Measurements from ENCODE around the gene ZIK1.

ZIK1 gene

GRCh38 chr19:57606931-57607330, 23.0 kb downstream of the ZIK1 start:
- H3K4me3 ChIP-seq (ENCODE audit: low read depth, low read length): no peak overlapping the region

GRCh38 chr19:57611113-57611512, 27.2 kb downstream of the ZIK1 start:
- no peak overlapping the region for H3K4me3 ChIP-seq (ENCODE audit: low read depth, low read length)

GRCh38 chr19:57613941-57614743, 30.2 kb downstream of the ZIK1 start, which contains the start of gene ZNF134:
ZNF134 (plus strand) TSS chr19:57614242; CDS start chr19:57619469, 5,227 bp downstream.
- H3K4me3 ChIP-seq (ENCODE audit: low read depth, low read length): peak within 1 kb of the TSS; percentile 99

GRCh38 chr19:57615346-57615745, 31.4 kb downstream of the ZIK1 start:
- H3K4me3 ChIP-seq (ENCODE audit: low read depth, low read length): peak overlapping the region; percentile 99

- no peak overlapping the region for H3K4me3 ChIP-seq (ENCODE audit: low read depth, low read length)
These were observed 36.9 kb downstream of the ZIK1 start for GRCh38 chr19:57620673-57621348.

GRCh38 chr19:57623091-57623490, 39.1 kb downstream of the ZIK1 start:
- H3K4me3 ChIP-seq (ENCODE audit: low read depth, low read length): no peak overlapping the region

GRCh38 chr19:57632987-57633831, 49.3 kb downstream of the ZIK1 start, which contains the start of gene ZNF211:
ZNF211 (plus strand) TSS chr19:57633168; CDS start chr19:57633347, 179 bp downstream.
- peak within 1 kb of the TSS; percentile 87 for H3K4me3 ChIP-seq (ENCODE audit: low read depth, low read length)

GRCh38 chr19:57633832-57634131, 49.8 kb downstream of the ZIK1 start:
- peak overlapping the region; percentile 87 for H3K4me3 ChIP-seq (ENCODE audit: low read depth, low read length)

- no peak overlapping the region for H3K4me3 ChIP-seq (ENCODE audit: low read depth, low read length)
These were observed 53.4 kb downstream of the ZIK1 start for GRCh38 chr19:57637379-57637778.

- no peak overlapping the region for H3K4me3 ChIP-seq (ENCODE audit: low read depth, low read length)
These were observed 57.8 kb downstream of the ZIK1 start for GRCh38 chr19:57641715-57642234.

- no peak overlapping the region for H3K4me3 ChIP-seq (ENCODE audit: low read depth, low read length)
These were observed 58.6 kb downstream of the ZIK1 start for GRCh38 chr19:57642396-57643046.

Data from iPS-11a (cell line).